CD4-positive, alpha-beta T cell (primary cell): ENCODE results near the gene GALNT7. TPM values are rescaled to one million over a fixed set of nuclear protein-coding genes. Genes with fewer than 3 reads are reported as not detected.

Experiments used
- ATAC-seq: fragments of 200-7000 bp; cut with Tn5 transposase; one replicate; pipeline ENCODE4 v1.10.0; 2022; ENCODE audit warnings: mild to moderate bottlenecking; ENCODE audit not compliant: poor library complexity
- CTCF ChIA-PET: fragments of 350-600 bp; sonication (Branson Sonifier 250); formaldehyde crosslinking; loops from one replicate; lab custom pipeline; 2021; ENCODE audit warnings: antibody characterized with exemption, inconsistent platforms; lab: Charles Lee
- POLR2A ChIA-PET: fragments of 350-600 bp; sonication (Branson Sonifier 250); formaldehyde crosslinking; loops from one replicate; lab custom pipeline; 2021; ENCODE audit warnings: antibody characterized with exemption, inconsistent platforms; lab: Charles Lee
- DNase-seq, 14 experiments: peaks; one replicate each; pipeline ENCODE4 v3.0.0-alpha.2; 2013 to 2020; ENCODE audit warnings: mixed read lengths in 2 of 14
- H3K27ac ChIP-seq, 2 donors: one replicate each; pipeline versions ENCODE4 v1.5.1 to v1.7.0; 2013; ENCODE audit warnings: low read length in 2 of 2, low read depth in 1 of 2, mild to moderate bottlenecking in 1 of 2
- H3K27me3 ChIP-seq, 2 experiments: 1 replicate in 1 of 2; 2 replicates in 1 of 2; pipeline versions ENCODE4 v1.6.1 to v1.7.0; 2013; ENCODE audit warnings: low read length in 2 of 2, control low read depth in 1 of 2, mild to moderate bottlenecking in 1 of 2, moderate library complexity in 1 of 2; ENCODE audit not compliant: insufficient read depth in 2 of 2, control insufficient read depth in 1 of 2
- H3K36me3 ChIP-seq: one replicate; pipeline ENCODE4 v1.6.1; 2013; ENCODE audit warnings: low read length, control low read depth; ENCODE audit not compliant: insufficient read depth
- H3K4me1 ChIP-seq: one replicate; pipeline ENCODE4 v1.6.1; 2013; ENCODE audit warnings: low read length, control low read depth; ENCODE audit not compliant: insufficient read depth
- H3K4me3 ChIP-seq: one replicate; pipeline ENCODE4 v1.5.1; 2013; ENCODE audit warnings: mild to moderate bottlenecking, low read length, moderate library complexity
- H3K9me3 ChIP-seq, 2 experiments: 1 replicate in 1 of 2; 2 replicates in 1 of 2; pipeline versions ENCODE4 v1.6.1 to v1.7.0; 2013; ENCODE audit warnings: low read length in 2 of 2, mild to moderate bottlenecking in 2 of 2, control low read depth in 1 of 2, moderate library complexity in 1 of 2; ENCODE audit not compliant: control insufficient read depth in 1 of 2, insufficient read depth in 1 of 2
- H3K27ac Mint-ChIP-seq: one replicate; pipeline ENCODE4 v1.8.0; 2020; ENCODE audit warnings: mixed read lengths
- H3K27me3 Mint-ChIP-seq: one replicate; pipeline ENCODE4 v1.8.0; 2021; ENCODE audit warnings: mixed read lengths
- H3K36me3 Mint-ChIP-seq: one replicate; pipeline ENCODE4 v1.8.0; 2021; ENCODE audit warnings: low read depth, mixed read lengths
- H3K4me1 Mint-ChIP-seq: one replicate; pipeline ENCODE4 v1.8.0; 2021; ENCODE audit warnings: low read depth, mixed read lengths
- H3K4me3 Mint-ChIP-seq: one replicate; pipeline ENCODE4 v1.8.0; 2020; ENCODE audit warnings: mild to moderate bottlenecking, mixed read lengths
- H3K9me3 Mint-ChIP-seq: one replicate; pipeline ENCODE4 v1.8.0; 2020; ENCODE audit warnings: mixed read lengths
- CTCF ChIP-seq: fragments of 200-600 bp; IDR thresholded peaks from one replicate; pipeline ENCODE4 v1.8.0; 2022; ENCODE audit warnings: antibody characterized with exemption, mild to moderate bottlenecking
- intact Hi-C, 2 experiments: fragments of 100-400 bp; cut with DNase I in 1 of 2; cut with micrococcal nuclease in 1 of 2; formaldehyde crosslinking; loops; one replicate each; pipeline versions ENCODE4 v1.15.1 to v1.9.0; 2023 to 2025; cut with DNase I, micrococcal nuclease
- total RNA-seq, 174 experiments: library from RNA in 2 of 174; stranded (reverse) in 2 of 174; gene quantifications; one replicate each; pipeline ENCODE4 v1.2.3 and lab custom pipeline; 2021 to 2026

The GALNT7 gene
- total RNA-seq, 2 experiments from 2014 or later = 4.6 to 4.8 TPM

GRCh38 chr4:173166491-173166890, 2.1 kb upstream of the GALNT7 start:
- Mint-ChIP-seq H3K4me1 (peaks cover 38% of the 10 kb centered on the region), H3K27ac (peak overlapping the region; percentile 0), H3K27me3 (no peaks in the 10 kb centered on the region), H3K4me3 (peak overlapping the region; percentile 52), H3K36me3 (peaks cover 7% of the 10 kb centered on the region), H3K9me3 (no peaks in the 10 kb centered on the region)
- ATAC-seq (no peak), DNase-seq (no peak)
- Histone ChIP-seq H3K4me3 (no peak overlapping the region), H3K27me3 (no peaks in the 10 kb centered on the region), H3K9me3 (no peaks in the 10 kb centered on the region), H3K27ac (no peak overlapping the region), H3K36me3 (no peaks in the 10 kb centered on the region), H3K4me1 (peaks cover 20% of the 10 kb centered on the region)
- POLR2A ChIA-PET = interaction anchor here (0.7 to 1.4 kb wide), 2 partner anchors 103 to 168 kb away, joined by 3 read pairs; partner anchors contain the start of gene HMGB2
- TF ChIP-seq CTCF = no peak
- CTCF ChIA-PET = interaction anchor here (1.3 to 2.1 kb wide), 2 partner anchors 10 to 15 kb away, joined by 3 to 5 read pairs; no protein-coding TSS in a partner anchor
- intact Hi-C loops = loop anchor here in 1 of 2 experiments (5.0 to 10.0 kb wide), 3 partner anchors 166 to 1118 kb away; partner anchors contain the start of genes CEP44, FBXO8, HMGB2 and SAP30

DNA sequence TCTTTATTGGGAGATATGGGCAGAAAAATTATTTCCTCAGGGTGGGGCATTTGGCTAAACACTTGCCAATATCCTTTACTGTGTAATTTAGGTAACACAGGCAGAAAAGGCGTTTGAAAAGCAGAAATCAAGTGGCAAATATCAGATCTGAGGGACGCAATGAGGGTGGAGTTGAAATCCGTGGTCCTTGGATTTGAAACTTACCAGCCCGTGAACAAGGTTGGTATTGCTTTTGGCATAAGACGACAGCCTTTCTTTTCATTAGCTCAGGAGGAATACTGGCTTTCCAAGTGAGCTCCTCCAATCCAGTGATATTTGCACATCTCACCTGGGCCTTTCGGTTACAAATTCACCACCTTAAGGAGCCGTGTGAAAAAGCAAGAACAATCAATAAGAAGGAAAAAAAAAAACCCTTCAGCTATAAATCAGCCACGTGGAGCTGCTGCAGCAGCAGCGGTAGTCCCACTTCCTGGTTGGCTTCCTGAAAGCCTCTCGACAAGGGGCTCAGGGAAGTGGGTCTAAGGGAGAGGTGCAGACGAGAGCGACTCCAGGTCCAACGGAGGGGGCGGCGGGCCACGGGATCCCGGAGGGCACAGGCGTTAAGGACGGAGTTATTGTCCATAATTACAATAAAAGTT, 734 bp upstream of the GALNT7 start:
- Mint-ChIP-seq H3K36me3 (peaks cover 7% of the 10 kb centered on the region), H3K4me1 (peaks cover 46% of the 10 kb centered on the region), H3K27ac (peak overlapping the region; percentile 85), H3K27me3 (no peaks in the 10 kb centered on the region), H3K4me3 (peak overlapping the region; percentile 100), H3K9me3 (no peaks in the 10 kb centered on the region)
- H3K9me3 ChIP-seq = no peaks in the 10 kb centered on the region
- ATAC-seq (no peak), DNase-seq (peak in 6 of 14 experiments; percentile 6 to 50 (median 26))
- no peak for TF ChIP-seq CTCF
- ChIA-PET POLR2A (interaction anchor here (0.8 to 2.2 kb wide), 6 partner anchors 32 to 1116 kb away, joined by 3 to 21 read pairs (median 4); partner anchors contain the start of genes CEP44, FBXO8, HMGB2 and SAP30), CTCF (interaction anchor here (1.3 kb wide), 1 partner anchor 13 kb away, joined by 3 read pairs; no protein-coding TSS in a partner anchor)
- H3K4me1 ChIP-seq = peaks cover 20% of the 10 kb centered on the region
- H3K27ac ChIP-seq = peak overlapping the region; percentile 39 to 58
- intact Hi-C loops = loop anchor here in 1 of 2 experiments (5.0 to 10.0 kb wide), 3 partner anchors 164 to 1117 kb away; partner anchors contain the start of genes CEP44, FBXO8, HMGB2 and SAP30
- no peaks in the 10 kb centered on the region for H3K27me3 ChIP-seq
- no peaks in the 10 kb centered on the region for H3K36me3 ChIP-seq
- H3K4me3 ChIP-seq = peak overlapping the region; percentile 85

DNA sequence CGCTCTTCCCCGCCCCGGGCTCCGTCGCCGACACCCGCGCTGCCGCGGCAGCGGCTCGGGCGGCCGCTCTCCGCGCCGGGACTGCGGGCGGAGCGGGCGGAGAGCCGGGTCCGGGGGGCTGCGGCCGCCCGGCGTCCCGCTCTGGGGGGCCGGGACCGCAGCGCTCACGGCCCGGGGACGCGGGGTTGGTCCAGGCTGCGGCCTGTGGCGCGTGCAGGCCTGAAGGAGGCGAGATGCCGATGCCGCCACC, 492 bp downstream of the GALNT7 start:
- Mint-ChIP-seq H3K4me1 (peaks cover 55% of the 10 kb centered on the region), H3K36me3 (peaks cover 7% of the 10 kb centered on the region), H3K27ac (no peak overlapping the region), H3K4me3 (no peak overlapping the region), H3K27me3 (no peaks in the 10 kb centered on the region), H3K9me3 (no peaks in the 10 kb centered on the region)
- ATAC-seq (no peak), DNase-seq (no peak)
- H3K27me3 ChIP-seq = no peaks in the 10 kb centered on the region
- CTCF ChIA-PET = no interaction called here
- H3K4me1 ChIP-seq = peaks cover 20% of the 10 kb centered on the region
- peak overlapping the region in 1 of 2 donors; percentile 30 for H3K27ac ChIP-seq
- H3K4me3 ChIP-seq = peak overlapping the region; percentile 66
- POLR2A ChIA-PET = interaction anchor here (1.0 to 2.2 kb wide), 3 partner anchors 9 to 202 kb away, joined by 3 to 21 read pairs (median 15); partner anchors contain the start of genes HMGB2 and SAP30
- H3K36me3 ChIP-seq = no peaks in the 10 kb centered on the region
- H3K9me3 ChIP-seq = no peaks in the 10 kb centered on the region
- intact Hi-C loops = loop anchor here in 1 of 2 experiments (5.0 to 10.0 kb wide), 3 partner anchors 163 to 1116 kb away; partner anchors contain the start of genes CEP44, FBXO8, HMGB2 and SAP30
- TF ChIP-seq CTCF = no peak
